COLO829 (cell line): Measurements from ENCODE around the gene DCAF5.

ENCODE experiments used
- DNase-seq: peaks from one replicate; pipeline ENCODE4 v3.0.0; 2012; ENCODE audit warnings: low spot score

The DCAF5 gene

DNA sequence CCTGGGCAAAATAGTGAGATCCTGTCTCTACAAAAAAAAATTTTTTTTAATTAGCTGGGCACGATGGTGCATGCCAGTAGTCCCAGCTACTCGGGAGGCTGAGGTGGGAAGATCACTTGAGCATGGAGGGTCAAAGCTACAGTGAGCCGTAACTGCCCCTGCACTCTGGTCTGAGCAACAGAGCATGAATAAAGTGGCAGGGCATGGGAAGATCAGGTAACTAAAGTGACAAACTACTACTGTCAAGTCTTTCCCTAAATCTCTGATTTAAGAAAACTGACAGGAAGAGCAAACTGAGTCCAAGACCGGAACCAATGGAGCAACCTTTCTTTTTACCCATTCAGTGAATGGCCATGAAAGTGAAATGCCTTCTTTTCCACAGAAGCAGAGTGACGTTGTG is 10.8 kb downstream of the DCAF5 start:
- DNase-seq: no peak

DNA sequence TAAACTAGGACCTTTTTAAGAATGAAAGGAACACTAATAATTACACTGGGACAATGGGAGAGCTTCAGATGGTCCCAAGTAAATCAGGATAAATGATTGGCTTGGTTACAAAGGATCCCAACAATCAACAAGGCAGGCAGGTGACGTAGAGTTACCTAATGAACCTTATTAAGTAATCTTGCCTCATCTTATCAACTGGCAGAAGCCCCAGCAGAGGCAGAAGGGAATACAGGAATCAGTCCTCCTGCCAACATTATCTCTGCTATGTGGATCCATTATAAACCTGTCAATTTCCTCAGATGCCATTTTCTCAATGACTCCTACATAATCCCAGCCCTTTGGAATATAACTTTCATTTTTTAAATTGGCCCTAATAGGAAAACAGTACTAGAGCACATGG is 11.4 kb downstream of the DCAF5 start:
- no peak for DNase-seq

DNA sequence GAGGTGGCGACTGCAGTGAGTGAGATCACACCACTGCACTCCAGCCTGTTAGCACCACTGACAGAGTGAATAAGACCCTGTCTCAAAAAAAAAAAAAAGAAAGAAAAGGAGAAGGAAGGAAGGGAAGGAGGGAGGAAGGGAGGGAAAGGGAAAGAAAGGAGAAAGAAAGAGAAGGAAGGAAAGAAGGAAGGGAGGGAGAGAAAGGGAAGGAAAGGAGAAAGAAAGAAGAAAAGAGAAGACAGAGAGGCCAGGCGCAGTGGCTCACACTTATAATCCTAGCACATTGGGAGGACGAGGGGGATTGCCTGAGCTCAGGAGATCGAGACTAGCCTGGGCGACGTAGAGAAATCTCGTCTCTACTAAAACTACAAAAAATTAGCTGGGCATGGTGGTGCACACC is 13.2 kb downstream of the DCAF5 start:
- DNase-seq: no peak

DNA sequence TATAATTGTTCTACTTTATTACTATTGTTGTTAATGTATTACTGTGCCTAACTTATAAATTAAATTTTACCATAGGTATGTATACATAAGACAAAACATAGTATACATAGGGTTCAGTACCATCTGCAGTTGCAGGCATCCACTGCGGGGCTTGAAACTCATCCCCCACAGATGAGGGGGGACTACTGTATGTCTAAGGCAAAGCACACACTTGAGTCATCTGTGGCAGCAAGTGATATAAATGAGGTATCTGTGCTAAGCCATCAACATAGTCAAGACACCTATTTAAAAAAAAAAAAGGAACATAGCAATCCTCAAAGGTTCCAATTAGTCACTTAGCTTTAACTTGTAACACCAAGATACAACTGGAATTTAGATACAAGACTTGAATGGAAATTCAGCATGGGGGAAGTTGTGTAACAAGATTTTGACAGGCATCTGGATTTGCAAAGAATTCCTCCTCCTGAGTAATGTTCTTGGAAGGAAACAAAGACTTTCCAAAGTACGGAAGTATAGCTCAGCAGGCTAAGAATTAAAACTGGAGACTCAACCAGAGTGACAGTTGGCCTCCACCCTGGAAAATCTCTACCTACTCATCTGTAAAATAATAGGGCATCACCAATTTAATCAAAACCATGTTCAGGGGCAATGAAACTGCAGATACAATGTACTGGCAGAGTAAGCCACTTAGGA is 14.9 kb downstream of the DCAF5 start:
- DNase-seq: no peak

DNA sequence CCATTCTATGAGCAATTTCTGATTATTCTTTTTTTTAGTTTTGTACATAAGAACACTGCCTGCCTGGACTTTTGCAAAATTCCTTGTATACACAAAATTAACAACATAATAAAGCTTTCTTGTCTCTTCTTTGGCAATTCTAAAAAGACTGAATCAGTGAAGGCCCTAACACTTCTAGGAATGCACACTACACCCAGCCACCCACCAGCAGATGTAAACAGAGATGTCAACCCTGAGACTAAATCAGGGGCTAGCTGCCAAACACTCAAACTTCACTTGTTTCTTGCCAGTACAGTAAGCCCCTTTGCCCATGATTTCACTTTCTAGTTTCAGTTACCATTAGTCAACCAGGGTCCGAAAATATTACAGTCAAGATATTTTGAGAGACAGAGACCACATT is 15.5 kb downstream of the DCAF5 start:
- DNase-seq: no peak

GRCh38 chr14:69135133-69135532 is 17.8 kb downstream of the DCAF5 start:
- no peak for DNase-seq

GRCh38 chr14:69133206-69134125 is 19.5 kb downstream of the DCAF5 start:
- DNase-seq: no peak

- no peak for DNase-seq
Observed at GRCh38 chr14:69132513-69133181, 20.3 kb downstream of the DCAF5 start.

DNA sequence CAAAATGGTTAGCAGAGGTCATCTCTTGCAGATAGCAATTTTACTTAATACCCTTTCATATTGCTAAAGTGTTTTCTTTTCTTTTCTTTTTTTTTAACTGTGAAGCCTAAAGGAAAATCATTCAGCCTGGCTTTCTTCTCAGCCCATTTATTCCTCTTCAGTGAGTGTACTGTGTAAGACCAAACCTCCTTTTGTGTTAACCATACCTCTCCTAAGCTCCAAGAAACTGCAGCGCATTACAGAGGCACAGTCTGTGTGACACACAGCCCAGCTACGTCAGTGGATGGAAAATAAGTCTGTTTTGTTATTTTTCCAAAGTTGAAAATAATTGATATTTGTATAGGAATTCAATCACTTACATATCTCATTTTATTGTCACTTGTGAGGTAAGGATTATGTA is 21.7 kb downstream of the DCAF5 start:
- no peak for DNase-seq

DNA sequence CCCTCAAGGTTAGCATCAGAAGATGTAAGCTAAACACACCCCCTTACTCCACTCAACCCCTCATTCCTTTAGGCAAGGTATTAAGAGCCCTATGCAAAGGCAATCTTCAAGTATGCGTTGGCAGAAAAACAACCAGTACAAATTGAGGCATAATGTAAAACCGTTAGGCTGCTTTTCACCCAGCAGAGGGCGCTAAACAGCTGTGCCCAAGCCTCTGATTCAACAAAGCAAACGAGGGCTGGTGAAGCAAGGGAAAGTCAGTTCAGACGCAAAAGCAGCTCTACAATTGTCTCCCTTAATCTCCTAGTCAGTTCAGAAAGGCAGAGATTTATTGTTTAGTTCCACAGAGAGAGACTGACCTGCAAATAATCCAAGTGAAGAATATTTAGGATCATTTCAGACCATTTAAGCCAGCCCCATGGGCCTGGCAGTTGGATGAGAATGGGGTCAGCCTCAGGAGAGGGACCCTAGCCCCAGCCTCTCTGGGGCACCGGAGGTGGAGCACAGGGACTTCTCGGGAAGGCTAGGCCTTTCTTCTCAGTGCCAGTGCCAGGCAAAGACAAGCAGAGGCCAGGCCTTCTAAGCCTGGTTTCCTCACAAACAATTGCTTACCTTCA is 23.5 kb downstream of the DCAF5 start:
- peak; percentile 88 for DNase-seq

GRCh38 chr14:69118305-69118704 is 34.6 kb downstream of the DCAF5 start:
- no peak for DNase-seq

DNA sequence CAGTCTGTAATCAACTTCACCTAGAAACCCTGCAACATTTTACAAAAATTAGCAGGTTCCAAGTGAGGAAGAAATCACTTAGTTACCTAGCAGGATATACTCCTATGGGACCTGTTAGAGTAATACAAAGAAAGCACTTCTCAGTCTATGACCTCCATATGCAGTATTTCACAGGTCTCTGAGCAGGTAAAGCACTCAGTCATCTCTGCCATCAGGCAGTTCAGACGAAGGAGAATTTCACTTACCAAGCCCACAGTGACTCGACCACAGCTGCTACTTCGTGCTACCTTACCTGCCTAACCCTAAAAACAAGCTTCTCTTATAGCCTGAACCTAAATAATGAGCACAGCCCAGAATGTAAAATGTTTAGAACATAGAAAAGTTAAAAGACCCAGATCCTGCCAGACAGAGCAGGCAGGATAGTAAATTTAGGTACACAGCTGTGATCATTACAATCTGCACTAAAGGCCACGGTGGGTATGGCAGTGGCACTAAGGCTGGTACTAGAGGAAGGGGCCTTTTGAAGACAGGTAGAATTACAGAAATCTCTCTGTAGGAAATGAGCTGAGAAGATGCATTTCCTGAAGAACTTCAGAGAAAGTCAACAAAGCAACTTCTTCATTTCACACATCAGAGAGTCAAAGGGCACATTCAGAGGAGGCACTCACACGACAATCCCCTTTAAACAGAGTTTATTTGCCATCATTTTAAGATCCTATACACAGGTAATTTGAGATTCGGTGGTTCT is 35.7 kb downstream of the DCAF5 start:
- DNase-seq: no peak

GRCh38 chr14:69115407-69116185 is 37.3 kb downstream of the DCAF5 start:
- DNase-seq: no peak

DNA sequence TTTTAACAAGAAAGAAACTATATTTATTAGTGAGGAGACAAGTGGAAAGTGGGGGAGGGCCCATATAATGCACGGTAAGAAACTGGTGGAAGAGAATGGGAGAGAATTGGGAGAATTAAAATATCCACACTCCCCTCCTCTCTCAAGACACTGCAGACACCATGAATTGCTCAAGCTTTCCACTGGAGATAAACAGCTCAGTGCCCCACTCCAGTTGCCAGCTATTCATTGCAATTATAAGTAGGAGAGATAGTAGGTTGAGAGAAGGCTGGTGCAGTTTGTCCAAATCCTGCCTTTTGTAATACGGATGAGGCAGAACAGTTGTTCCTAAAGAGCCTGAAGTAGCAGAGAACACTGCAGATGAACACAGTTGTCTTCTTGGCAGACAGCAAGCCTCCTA is 38.2 kb downstream of the DCAF5 start:
- no peak for DNase-seq

DNA sequence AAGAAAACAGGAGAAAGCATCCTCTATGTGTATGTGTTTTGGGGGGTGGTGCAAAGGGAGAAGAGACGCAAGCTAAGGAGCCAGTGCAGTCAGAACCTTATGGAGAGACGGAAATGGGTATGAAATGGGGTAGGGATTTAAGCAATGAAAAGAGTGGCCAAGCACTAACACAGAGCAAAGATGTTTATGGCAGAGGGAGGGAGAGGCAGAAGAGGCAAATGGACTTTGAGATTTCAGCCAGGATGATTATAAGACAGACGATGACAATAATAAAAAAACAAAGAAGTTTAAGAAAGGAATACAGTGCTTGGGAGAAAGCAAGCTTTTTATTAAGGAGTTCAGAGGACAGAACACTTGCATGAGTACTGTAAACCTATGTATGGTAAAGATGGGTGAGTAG is 44.6 kb downstream of the DCAF5 start:
- no peak for DNase-seq

GRCh38 chr14:69107407-69108003 is 45.4 kb downstream of the DCAF5 start:
- DNase-seq: peak; percentile 40

DNA sequence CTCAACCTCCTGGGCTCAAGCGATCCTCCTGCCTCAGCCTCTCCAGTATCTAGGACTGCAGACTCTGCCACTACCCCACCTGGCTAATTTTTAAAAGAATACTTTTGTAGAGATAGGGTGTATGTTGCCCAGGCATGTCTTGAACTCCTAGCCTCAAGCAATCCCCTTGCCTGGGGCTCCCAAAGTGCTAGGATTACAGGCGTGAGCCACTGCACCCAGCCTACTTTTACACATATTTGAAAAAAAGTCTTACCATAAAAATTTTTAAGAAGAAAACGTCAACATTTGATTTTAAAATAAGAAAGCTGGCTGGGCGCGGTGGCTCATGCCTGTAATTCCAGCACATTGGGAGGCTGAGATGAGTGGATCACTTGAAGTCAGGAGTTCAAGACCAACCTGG is 46.5 kb downstream of the DCAF5 start:
- no peak for DNase-seq

DNA sequence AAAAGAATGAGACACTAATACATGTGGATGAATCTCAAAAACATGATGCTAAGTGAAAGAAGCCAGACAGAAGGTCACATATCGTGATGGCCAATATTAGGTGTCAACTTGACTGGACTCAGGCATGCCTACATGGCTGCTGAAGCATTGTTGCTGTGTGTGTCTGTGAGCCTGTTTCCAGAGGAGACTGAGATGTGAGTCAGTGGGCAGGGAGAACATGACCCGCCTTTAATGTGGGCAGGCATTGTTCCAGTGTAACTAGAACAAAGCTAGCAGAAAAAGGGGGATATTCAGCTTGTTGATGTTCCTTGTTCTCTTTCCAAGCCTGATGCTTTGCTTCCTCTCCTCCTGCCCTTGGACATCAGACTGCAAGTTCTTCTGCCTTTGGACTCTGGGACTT is 47.6 kb downstream of the DCAF5 start:
- no peak for DNase-seq

DNA sequence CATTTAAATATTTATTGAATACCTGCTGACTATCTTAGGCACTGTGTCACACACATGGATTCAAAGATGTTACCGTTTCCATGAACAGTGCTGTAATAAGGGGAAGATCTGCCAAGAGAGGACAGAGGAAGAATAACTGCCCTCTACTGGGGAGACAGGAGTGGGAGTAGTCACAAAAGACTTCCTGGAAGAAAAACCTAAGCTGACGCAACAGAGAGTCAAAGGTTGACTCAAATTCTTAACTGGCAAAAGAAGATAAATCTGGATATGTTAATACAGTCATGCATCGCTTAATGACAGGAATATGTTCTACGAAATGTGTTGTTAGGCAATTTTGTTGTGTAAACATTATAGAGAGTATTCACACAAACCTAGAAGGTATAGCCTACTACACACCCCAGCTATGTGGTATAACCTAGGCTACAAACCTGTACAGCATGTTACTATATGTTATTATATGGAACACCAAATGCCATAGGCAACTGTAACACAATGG is 51.5 kb downstream of the DCAF5 start:
- no peak for DNase-seq

DNA sequence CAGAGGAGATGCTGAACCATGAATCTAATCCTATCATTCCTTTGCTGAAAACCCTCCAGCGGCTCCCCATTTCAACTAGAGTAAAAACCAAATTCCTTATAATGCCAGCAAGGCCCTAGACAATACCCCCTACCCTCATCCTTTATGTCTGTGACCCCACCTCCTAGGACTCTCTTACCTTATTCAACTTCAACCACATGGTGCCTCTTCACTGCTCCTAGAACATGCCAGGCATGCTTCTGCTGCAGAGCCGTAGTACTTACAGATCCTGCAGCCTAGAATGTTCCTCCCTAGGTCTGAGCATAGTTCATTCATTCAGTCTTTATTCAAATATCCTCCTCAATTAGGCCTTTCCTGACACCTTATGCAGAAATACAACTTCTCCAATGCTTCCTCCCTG is 54.9 kb downstream of the DCAF5 start:
- no peak for DNase-seq
